ENCODE results near the gene UBAP2L.
"Not testable (repeated sequence)": the region's sequence is repeated elsewhere in the genome, so short reads cannot be mapped to it uniquely, and the experiment has no call there.

Gene UBAP2L

DNA sequence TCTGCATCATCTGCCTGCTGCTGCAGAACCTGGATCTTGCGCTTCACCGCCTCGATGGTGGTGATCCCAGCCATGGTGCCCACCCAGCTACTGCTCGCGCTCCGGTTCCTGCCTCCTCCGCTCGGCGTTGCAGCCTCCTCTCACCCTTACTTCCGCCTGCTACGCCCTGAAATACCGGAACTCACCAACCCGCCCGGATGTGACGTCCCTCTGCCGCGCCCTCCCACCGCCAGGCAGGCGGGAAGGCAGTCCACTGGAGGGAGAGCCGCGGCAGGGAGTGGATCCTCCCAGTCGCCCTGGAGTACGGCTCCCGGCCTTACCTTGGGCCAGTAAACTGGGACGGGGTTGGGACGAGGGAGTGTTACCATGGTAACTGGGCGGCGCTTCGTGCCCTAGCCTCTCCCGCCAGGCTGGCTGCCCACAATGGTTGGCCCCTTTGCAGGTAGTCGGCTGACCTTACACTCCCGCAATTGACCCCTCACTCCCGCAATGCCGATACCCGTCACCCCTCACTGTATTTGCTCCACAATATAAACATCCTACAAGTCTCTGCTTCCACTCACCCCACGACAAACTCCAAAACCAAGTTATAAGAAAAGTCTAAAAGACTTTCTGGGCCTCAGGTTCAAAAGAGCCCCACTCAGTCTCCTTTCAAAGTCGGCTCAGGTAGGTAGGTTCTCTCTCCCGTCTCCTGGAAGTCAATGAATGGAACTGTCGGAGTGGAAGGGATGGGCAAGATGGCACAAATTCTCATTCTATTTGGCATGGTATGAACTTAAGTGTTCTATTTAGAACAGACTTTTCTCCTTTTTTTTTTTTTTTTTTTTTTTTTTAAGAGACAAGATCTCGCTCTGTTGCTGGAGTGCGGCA, 37.5 kb upstream of the UBAP2L start:
- Mint-ChIP-seq H3K27me3 (no peaks in the 10 kb centered on the region), H3K4me1 (ENCODE audit: low read depth) (peaks cover 45% of the 10 kb centered on the region), H3K9me3 (no peaks in the 10 kb centered on the region), H3K4me3 (peak overlapping the region; percentile 99), H3K27ac (peak overlapping the region; percentile 97), H3K36me3 (ENCODE audit: low read depth) (peaks cover 48% of the 10 kb centered on the region)
- intact Hi-C loops (cut with micrococcal nuclease): loop anchor here (2.0 to 5.0 kb wide), 2 partner anchors 38 to 191 kb away; partner anchors contain the start of genes RPS27 and UBAP2L

GRCh38 chr1:154186177-154186576, 34.6 kb upstream of the UBAP2L start:
- peaks cover 22% of the 10 kb centered on the region for H3K36me3 Mint-ChIP-seq (ENCODE audit: low read depth)
- peaks cover 22% of the 10 kb centered on the region for H3K4me1 Mint-ChIP-seq (ENCODE audit: low read depth)
- H3K27ac Mint-ChIP-seq: no peak overlapping the region
- H3K9me3 Mint-ChIP-seq: no peaks in the 10 kb centered on the region
- no peak overlapping the region for H3K4me3 Mint-ChIP-seq
- no peaks in the 10 kb centered on the region for H3K27me3 Mint-ChIP-seq
- intact Hi-C loops (cut with micrococcal nuclease): no loop called here

DNA sequence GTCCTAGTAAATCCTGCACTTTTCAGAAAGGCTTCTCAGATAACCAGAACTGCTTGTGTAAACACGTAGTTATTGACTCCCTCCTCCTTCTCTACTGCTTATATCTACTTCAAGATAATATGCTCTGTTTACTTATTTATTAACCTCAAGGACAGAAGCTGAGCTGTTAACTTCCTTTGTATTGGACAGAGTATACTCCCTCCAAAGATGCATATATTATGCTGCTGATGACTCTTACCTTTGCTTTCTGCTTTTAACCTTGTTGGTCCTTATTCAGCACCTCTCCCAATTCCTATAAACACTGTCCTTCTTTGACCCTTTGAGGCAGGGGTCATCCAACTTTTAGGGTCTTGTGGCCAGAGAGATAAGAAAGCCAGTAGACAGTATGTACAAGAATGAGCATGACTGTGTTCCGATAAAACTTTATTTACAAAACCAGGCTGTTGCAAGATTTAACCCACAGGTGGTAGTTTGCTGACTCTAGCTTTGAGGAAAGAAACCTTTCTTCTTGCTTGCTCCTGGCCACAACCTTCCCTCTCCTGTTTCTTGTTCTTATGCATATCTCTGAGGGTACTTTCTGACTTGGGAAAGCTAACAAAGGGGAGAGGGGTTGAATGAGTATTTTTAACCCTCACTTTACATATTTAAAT, 33.8 kb upstream of the UBAP2L start:
- H3K4me1 Mint-ChIP-seq (ENCODE audit: low read depth): peaks cover 22% of the 10 kb centered on the region
- intact Hi-C loops (cut with micrococcal nuclease): no loop called here
- no peak overlapping the region for H3K27ac Mint-ChIP-seq
- H3K36me3 Mint-ChIP-seq (ENCODE audit: low read depth): peaks cover 14% of the 10 kb centered on the region
- H3K27me3 Mint-ChIP-seq: no peaks in the 10 kb centered on the region
- no peak overlapping the region for H3K4me3 Mint-ChIP-seq
- no peaks in the 10 kb centered on the region for H3K9me3 Mint-ChIP-seq

DNA sequence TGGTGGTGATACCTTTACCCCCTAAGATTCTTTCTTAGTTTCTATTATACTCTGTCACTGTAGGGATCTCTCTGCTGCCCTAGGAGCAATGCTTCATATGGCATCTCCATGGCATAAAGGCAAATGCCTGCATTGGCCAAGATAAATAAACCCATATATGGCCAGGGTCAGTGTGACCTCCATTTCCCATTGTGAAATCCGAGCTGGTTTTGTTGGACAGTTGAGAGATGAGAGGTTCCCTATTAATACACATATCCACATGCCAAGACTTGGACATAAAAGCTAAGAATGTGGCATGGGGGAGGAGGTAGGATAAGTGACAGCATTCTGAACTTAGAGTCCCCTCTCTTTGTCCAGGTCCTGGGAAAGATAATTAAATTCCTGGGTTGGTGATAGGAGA, 30.2 kb upstream of the UBAP2L start:
- no peak overlapping the region for H3K27ac Mint-ChIP-seq
- H3K27me3 Mint-ChIP-seq: peaks cover 9% of the 10 kb centered on the region
- H3K4me3 Mint-ChIP-seq: no peak overlapping the region
- intact Hi-C loops (cut with micrococcal nuclease): no loop called here
- H3K36me3 Mint-ChIP-seq (ENCODE audit: low read depth): no peaks in the 10 kb centered on the region
- no peaks in the 10 kb centered on the region for H3K9me3 Mint-ChIP-seq
- peaks cover 42% of the 10 kb centered on the region for H3K4me1 Mint-ChIP-seq (ENCODE audit: low read depth)

GRCh38 chr1:154191990-154192461, 28.7 kb upstream of the UBAP2L start, which contains the start of gene TPM3:
Gene TPM3 (minus strand): TSS chr1:154192100. CDS start chr1:154192018, 82 bp downstream.
- H3K27ac Mint-ChIP-seq: peak within 1 kb of the TSS; percentile 44
- peaks cover 9% of the 10 kb centered on the region for H3K27me3 Mint-ChIP-seq
- peaks cover 42% of the 10 kb centered on the region for H3K4me1 Mint-ChIP-seq (ENCODE audit: low read depth)
- no peaks in the 10 kb centered on the region for H3K9me3 Mint-ChIP-seq
- H3K36me3 Mint-ChIP-seq (ENCODE audit: low read depth): no peaks in the 10 kb centered on the region
- intact Hi-C loops (cut with micrococcal nuclease): no loop called here
- H3K4me3 Mint-ChIP-seq: no peak within 1 kb of the TSS

- intact Hi-C loops (cut with micrococcal nuclease): no loop called here
- Mint-ChIP-seq H3K27me3 (peaks cover 9% of the 10 kb centered on the region), H3K4me1 (ENCODE audit: low read depth) (peaks cover 42% of the 10 kb centered on the region), H3K9me3 (no peaks in the 10 kb centered on the region), H3K4me3 (no peak overlapping the region), H3K27ac (peak overlapping the region; percentile 44), H3K36me3 (ENCODE audit: low read depth) (no peaks in the 10 kb centered on the region)
These were observed 28.3 kb upstream of the UBAP2L start for GRCh38 chr1:154192476-154192875.

- Mint-ChIP-seq H3K4me3 (no peak overlapping the region), H3K4me1 (ENCODE audit: low read depth) (peaks cover 42% of the 10 kb centered on the region), H3K9me3 (no peaks in the 10 kb centered on the region), H3K27me3 (peaks cover 9% of the 10 kb centered on the region), H3K36me3 (ENCODE audit: low read depth) (no peaks in the 10 kb centered on the region), H3K27ac (peak overlapping the region; percentile 9)
- intact Hi-C loops (cut with micrococcal nuclease): no loop called here
These were observed 26.9 kb upstream of the UBAP2L start for GRCh38 chr1:154193821-154194220.

DNA sequence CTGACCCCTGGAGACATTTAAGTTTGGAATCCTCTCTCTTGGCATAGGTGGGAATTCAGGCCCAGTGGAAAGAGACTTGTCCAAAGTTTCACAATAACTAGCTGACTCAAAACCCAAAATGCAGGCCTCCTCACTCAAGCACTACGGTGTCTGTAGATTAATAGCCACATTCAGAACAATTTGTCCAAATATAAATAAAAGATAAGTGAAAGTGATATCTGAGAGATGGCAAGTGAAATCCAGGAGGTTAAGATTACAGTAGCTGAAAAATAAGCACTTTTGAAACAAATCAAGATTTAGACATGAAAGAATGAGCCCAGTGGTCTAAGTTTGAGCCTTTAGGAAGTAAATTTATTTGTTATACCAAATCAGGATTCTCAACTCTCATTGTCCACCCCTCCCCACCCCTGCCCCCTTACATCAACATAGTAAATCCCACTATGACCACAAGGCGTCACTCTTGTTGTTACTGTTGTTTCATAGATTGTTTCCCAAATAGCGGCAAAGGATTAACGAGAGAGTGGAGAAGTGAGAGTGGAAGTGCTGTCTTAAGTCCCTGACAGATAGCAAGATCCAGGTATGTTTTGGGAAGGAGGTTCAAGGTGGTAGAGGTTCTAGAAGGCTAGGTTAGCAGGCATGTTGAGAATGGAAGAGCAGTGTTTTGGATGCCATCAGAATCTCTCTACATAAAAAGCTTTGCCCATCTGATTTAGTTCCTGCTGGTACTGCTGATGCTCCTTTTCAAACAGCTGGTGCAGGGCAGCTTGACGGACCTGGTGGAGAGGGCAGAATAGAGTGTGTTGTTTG, 21.8 kb upstream of the UBAP2L start:
- peaks cover 3% of the 10 kb centered on the region for H3K27me3 Mint-ChIP-seq
- H3K36me3 Mint-ChIP-seq (ENCODE audit: low read depth): no peaks in the 10 kb centered on the region
- peaks cover 14% of the 10 kb centered on the region for H3K4me1 Mint-ChIP-seq (ENCODE audit: low read depth)
- no peaks in the 10 kb centered on the region for H3K9me3 Mint-ChIP-seq
- no peak overlapping the region for H3K27ac Mint-ChIP-seq
- no peak overlapping the region for H3K4me3 Mint-ChIP-seq
- intact Hi-C loops (cut with micrococcal nuclease): loop anchor here (5.0 kb wide), 1 partner anchor 133 kb away; no protein-coding TSS in a partner anchor

GRCh38 chr1:154199563-154199879, 21.2 kb upstream of the UBAP2L start:
- Mint-ChIP-seq H3K9me3 (no peaks in the 10 kb centered on the region), H3K4me3 (no peak overlapping the region), H3K4me1 (ENCODE audit: low read depth) (peaks cover 8% of the 10 kb centered on the region), H3K27me3 (no peaks in the 10 kb centered on the region), H3K27ac (no peak overlapping the region), H3K36me3 (ENCODE audit: low read depth) (no peaks in the 10 kb centered on the region)
- intact Hi-C loops (cut with micrococcal nuclease): loop anchor here (5.0 kb wide), 1 partner anchor 133 kb away; no protein-coding TSS in a partner anchor

- H3K27me3 Mint-ChIP-seq; H3K27ac Mint-ChIP-seq; H3K4me3 Mint-ChIP-seq; intact Hi-C loops (cut with micrococcal nuclease); H3K4me1 Mint-ChIP-seq (ENCODE audit: low read depth); H3K9me3 Mint-ChIP-seq: not testable (repeated sequence)
- H3K36me3 Mint-ChIP-seq (ENCODE audit: low read depth): peaks cover 62% of the 10 kb centered on the region
These were observed 15.0 kb upstream of the UBAP2L start for GRCh38 chr1:154205778-154206177.

DNA sequence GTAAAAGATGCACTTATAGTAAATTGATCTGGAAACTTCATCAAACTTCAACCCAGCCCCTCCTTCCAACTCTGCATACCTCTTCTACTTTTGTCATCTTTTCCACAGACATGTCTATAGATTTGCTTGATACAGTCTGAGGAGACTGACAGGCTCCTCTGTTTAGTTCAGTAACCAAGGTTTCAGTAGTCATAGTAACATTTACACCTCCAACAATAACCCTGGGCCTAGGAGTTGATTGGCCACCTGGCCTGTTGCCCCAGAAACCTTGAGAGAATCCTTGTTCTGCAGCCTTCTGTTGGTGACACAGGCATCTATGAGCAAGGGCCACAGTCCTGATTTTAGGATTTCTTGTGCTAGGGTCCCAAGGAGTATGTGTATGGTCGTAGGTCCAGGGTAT, 14.6 kb upstream of the UBAP2L start, which contains the start of gene CFAP141:
Gene CFAP141, minus strand, starts transcription at position 138 of the 400 bp plus-strand sequence. Its CDS starts 26 bp downstream, at position 112.
- H3K4me3 Mint-ChIP-seq: no peak within 1 kb of the TSS
- H3K9me3 Mint-ChIP-seq: no peaks in the 10 kb centered on the region
- no peaks in the 10 kb centered on the region for H3K27me3 Mint-ChIP-seq
- H3K27ac Mint-ChIP-seq: peak within 1 kb of the TSS; percentile 44
- H3K4me1 Mint-ChIP-seq (ENCODE audit: low read depth): no peaks in the 10 kb centered on the region
- intact Hi-C loops (cut with micrococcal nuclease): no loop called here
- H3K36me3 Mint-ChIP-seq (ENCODE audit: low read depth): peaks cover 66% of the 10 kb centered on the region

DNA sequence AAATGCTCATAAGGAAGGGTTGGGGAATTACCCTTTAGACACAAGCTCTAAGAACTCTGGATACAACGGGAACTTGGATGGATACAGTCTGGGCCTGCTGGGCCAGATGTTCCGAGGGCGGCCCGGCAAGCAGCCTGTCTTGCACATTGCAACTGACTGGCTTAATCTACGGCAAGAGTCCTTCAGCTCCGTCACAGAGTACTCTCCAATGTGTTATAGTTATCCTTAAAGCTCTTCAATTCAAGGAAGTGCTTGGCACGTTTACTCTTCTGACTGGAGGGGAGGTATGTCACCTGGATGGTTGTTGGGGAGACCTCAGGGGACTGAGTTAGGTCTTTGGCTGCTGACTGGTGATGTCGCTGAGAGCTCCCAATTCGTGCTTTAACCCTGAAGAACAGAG, 13.5 kb upstream of the UBAP2L start:
- peak overlapping the region; percentile 44 for H3K27ac Mint-ChIP-seq
- H3K4me3 Mint-ChIP-seq: no peak overlapping the region
- H3K9me3 Mint-ChIP-seq: no peaks in the 10 kb centered on the region
- peaks cover 76% of the 10 kb centered on the region for H3K36me3 Mint-ChIP-seq (ENCODE audit: low read depth)
- intact Hi-C loops (cut with micrococcal nuclease): no loop called here
- H3K27me3 Mint-ChIP-seq: no peaks in the 10 kb centered on the region
- no peaks in the 10 kb centered on the region for H3K4me1 Mint-ChIP-seq (ENCODE audit: low read depth)

DNA sequence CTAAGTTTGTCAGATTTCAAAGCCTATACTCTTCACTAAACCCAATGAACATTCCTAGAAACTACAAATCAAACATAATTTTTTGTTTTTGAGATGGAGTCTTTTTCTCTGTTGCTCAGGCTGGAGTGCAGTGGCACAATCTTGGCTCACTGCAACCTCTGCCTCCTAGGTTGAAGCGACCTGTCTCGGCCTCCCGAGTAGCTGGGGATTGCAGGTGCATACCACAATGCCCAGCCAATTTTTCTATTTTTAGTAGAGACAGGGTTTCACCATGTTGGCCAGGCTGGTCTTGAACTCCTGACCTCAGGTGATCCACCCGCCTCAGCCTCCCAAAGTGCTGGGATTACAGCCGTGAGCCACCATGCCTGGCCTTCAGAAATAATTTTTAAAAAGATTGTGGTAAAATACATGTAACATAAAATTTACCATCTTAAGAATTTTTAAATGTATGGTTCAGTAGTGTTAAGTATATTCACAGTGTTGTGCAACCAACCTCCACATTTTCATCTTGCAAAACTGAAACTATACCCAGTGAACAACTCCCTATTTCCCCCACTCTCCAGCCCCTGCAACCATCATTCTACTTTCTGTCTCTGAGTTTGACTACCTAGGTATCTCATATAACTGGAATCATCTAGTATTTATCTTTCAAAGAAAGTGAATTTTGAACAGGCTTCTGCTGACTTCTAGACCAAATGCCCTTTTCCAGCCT, 11.9 kb upstream of the UBAP2L start:
- Mint-ChIP-seq H3K4me3 (no peak overlapping the region), H3K4me1 (ENCODE audit: low read depth) (no peaks in the 10 kb centered on the region), H3K36me3 (ENCODE audit: low read depth) (peaks cover 92% of the 10 kb centered on the region), H3K27ac (peak overlapping the region; percentile 9), H3K27me3 (no peaks in the 10 kb centered on the region), H3K9me3 (no peaks in the 10 kb centered on the region)
- intact Hi-C loops (cut with micrococcal nuclease): no loop called here

All from dendritic cell treated with granulocyte-macrophage colony-stimulating factor and Interleukin-4, amounts not matched to agents 40 ng/mL and 50 ng/mL, for 4 days (primary cell).